ENCODE data around the gene NAALADL2. TPM values are rescaled to one million over a fixed set of nuclear protein-coding genes. Genes with fewer than 3 reads are reported as not detected.

NAALADL2 gene
- total RNA-seq, 2 donors from 2014 or later: 6.2 to 14.5 TPM

DNA sequence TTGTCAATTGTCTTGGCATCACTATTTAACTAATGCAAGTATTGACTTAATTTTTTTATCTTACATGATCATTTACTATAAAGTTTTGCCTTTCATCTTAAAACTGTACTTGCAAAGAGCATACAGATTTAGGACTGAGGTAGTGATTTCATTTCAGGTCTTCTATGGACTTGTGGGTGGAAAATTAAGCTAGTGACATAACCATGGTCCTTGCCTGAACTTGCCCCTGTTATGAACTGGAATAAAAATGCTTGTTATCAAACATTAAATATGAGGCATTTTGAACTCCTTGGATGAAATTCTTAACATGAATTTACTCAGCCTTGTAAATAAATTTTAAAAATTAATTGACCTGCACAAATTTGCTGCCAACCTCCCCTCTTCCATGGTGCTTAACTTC lies 712.0 kb downstream of the NAALADL2 start:
- Histone ChIP-seq H3K27me3 (no peaks in the 10 kb centered on the region), H3K4me1 (no peaks in the 10 kb centered on the region), H3K4me3 (no peak overlapping the region), H3K27ac (no peak overlapping the region), H3K9me3 (no peaks in the 10 kb centered on the region), H3K36me3 (replicated peaks in 1 of 2; ENCODE audit: insufficient read depth in 1 of 2, low read depth in 2 of 2) (no peaks in the 10 kb centered on the region)
- no peak for ATAC-seq
- no peak for TF ChIP-seq POLR2A (IDR thresholded peaks at IDR 0.05)
- TF ChIP-seq, protein P1, sequence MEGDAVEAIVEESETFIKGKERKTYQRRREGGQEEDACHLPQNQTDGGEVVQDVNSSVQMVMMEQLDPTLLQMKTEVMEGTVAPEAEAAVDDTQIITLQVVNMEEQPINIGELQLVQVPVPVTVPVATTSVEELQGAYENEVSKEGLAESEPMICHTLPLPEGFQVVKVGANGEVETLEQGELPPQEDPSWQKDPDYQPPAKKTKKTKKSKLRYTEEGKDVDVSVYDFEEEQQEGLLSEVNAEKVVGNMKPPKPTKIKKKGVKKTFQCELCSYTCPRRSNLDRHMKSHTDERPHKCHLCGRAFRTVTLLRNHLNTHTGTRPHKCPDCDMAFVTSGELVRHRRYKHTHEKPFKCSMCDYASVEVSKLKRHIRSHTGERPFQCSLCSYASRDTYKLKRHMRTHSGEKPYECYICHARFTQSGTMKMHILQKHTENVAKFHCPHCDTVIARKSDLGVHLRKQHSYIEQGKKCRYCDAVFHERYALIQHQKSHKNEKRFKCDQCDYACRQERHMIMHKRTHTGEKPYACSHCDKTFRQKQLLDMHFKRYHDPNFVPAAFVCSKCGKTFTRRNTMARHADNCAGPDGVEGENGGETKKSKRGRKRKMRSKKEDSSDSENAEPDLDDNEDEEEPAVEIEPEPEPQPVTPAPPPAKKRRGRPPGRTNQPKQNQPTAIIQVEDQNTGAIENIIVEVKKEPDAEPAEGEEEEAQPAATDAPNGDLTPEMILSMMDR (IDR thresholded peaks at IDR 0.05): no peak
- no peak for DNase-seq
- intact Hi-C loops (cut with DNase I): no loop called here

- Histone ChIP-seq H3K27me3 (no peaks in the 10 kb centered on the region), H3K27ac (no peak overlapping the region), H3K4me1 (no peaks in the 10 kb centered on the region), H3K36me3 (replicated peaks in 1 of 2; ENCODE audit: insufficient read depth in 1 of 2, low read depth in 2 of 2) (no peaks in the 10 kb centered on the region), H3K4me3 (no peak overlapping the region), H3K9me3 (no peaks in the 10 kb centered on the region)
- TF ChIP-seq POLR2A (IDR thresholded peaks at IDR 0.05): no peak
- TF ChIP-seq, protein P1 (IDR thresholded peaks at IDR 0.05): no peak
- 48 to 64% methylated on average over 2 of the region's 2 CpGs for WGBS, 2 donors
- intact Hi-C loops (cut with DNase I): no loop called here
- ATAC-seq (no peak), DNase-seq (no peak)
Measured at GRCh38 chr3:175573226-175573625, 714.1 kb downstream of the NAALADL2 start.

GRCh38 chr3:175580318-175580717 lies 721.2 kb downstream of the NAALADL2 start:
- ATAC-seq: no peak
- WGBS, 2 donors: 11 to 16% methylated on average over 1 of the region's 1 CpG
- no peak for DNase-seq
- no peak for TF ChIP-seq POLR2A (IDR thresholded peaks at IDR 0.05)
- TF ChIP-seq, protein P1 (IDR thresholded peaks at IDR 0.05): no peak
- no peak overlapping the region for H3K4me3 ChIP-seq
- no peaks in the 10 kb centered on the region for H3K27me3 ChIP-seq
- intact Hi-C loops (cut with DNase I): no loop called here
- H3K36me3 ChIP-seq (replicated peaks in 1 of 2; ENCODE audit: insufficient read depth in 1 of 2, low read depth in 2 of 2): no peaks in the 10 kb centered on the region
- H3K4me1 ChIP-seq: no peaks in the 10 kb centered on the region
- H3K9me3 ChIP-seq: no peaks in the 10 kb centered on the region
- no peak overlapping the region for H3K27ac ChIP-seq

DNA sequence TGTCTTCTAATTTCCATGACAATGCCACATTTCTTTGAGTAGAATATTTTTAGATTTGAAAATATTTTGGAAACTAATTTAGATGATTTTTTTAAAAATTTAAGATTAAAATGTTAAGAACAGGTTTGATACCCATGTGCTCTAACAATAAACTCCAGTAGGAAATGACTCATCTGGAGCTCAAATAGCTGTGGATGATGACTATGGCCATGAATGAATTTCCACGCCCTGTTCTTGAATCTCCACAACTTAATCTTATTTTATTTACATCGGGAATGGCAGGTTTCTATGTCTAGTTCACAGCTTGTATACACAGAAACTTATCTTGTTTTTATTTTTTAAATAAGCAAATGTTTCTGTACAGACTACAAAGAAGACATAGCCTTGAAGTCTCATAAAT lies 726.8 kb downstream of the NAALADL2 start:
- no peak for TF ChIP-seq POLR2A (IDR thresholded peaks at IDR 0.05)
- H3K9me3 ChIP-seq: no peaks in the 10 kb centered on the region
- DNase-seq (no peak), ATAC-seq (no peak)
- H3K27ac ChIP-seq: no peak overlapping the region
- no peaks in the 10 kb centered on the region for H3K36me3 ChIP-seq (replicated peaks in 1 of 2; ENCODE audit: insufficient read depth in 1 of 2, low read depth in 2 of 2)
- 55 to 68% methylated on average over 2 of the region's 2 CpGs for WGBS, 2 donors
- H3K27me3 ChIP-seq: no peaks in the 10 kb centered on the region
- no peak overlapping the region for H3K4me3 ChIP-seq
- intact Hi-C loops (cut with DNase I): no loop called here
- no peaks in the 10 kb centered on the region for H3K4me1 ChIP-seq

- Histone ChIP-seq H3K27ac (no peak overlapping the region), H3K36me3 (replicated peaks in 1 of 2; ENCODE audit: insufficient read depth in 1 of 2, low read depth in 2 of 2) (no peaks in the 10 kb centered on the region), H3K9me3 (peaks cover 0 to 12% (median 0%) of the 10 kb centered on the region in 3 donors), H3K4me3 (no peak overlapping the region), H3K4me1 (no peaks in the 10 kb centered on the region), H3K27me3 (no peaks in the 10 kb centered on the region)
- no peak for DNase-seq
- intact Hi-C loops (cut with DNase I): no loop called here
- TF ChIP-seq, protein P1 (IDR thresholded peaks at IDR 0.05): no peak
- no peak for TF ChIP-seq POLR2A (IDR thresholded peaks at IDR 0.05)
- no peak for ATAC-seq
- 27 to 41% methylated on average over 3 of the region's 3 CpGs for WGBS, 2 donors
Measured at GRCh38 chr3:175590745-175591144, 731.6 kb downstream of the NAALADL2 start.

Data from body of pancreas (tissue), 4 donors.